K562 treated with DMSO at 1 percent for 48 hours (cell line): ENCODE data around the gene ZNF385B. TPM values are rescaled to one million over a fixed set of nuclear protein-coding genes. Genes with fewer than 3 reads are reported as not detected.

ENCODE experiments used
- total RNA-seq: library from RNA; unstranded; fragments of 300-600 nt; gene quantifications from 2 replicates; pipeline ENCODE4 v1.2.3, GENCODE V29; 2022; ENCODE audit warnings: low replicate concordance; ENCODE audit errors: extremely low read depth

The ZNF385B gene
- total RNA-seq: not detected in 2 replicates

DNA sequence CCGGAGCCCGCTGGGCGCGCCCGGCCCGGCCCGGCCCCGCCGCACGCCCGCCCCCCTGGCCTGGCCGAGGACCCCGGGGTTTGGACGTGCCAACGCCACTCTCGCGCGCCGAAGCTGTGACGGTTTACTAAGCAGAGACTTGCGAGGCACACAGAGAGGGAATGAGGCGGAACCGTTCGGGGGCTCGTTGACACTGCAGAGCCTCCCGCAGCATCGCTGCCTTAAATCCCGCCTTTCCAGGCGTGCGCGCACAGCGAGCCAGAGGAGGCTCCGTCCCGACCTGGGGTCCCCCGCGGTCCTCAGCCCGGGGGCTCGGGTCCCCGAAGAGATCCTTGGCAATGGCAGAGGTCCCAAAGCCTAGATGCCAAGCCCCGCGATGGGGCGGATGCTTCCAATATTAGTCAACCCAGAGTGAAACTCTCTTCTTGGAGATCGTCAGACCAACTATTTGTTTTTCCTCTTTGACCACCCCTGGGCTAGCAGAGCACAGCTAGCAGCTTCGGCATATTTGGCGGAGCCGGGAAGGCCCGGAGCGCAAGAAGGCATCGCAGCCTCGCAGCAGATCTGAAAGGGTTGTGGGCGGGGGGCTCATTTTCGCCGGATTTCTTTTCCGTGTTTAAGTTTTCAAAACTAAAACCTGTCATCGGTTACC lies at the start of gene ZNF385B:
Gene ZNF385B (minus strand): TSS at position 197 of the 652 bp plus-strand sequence.

Other genes with a start within 250 kb of the ZNF385B start
- not detected in 2 replicates for gene CWC22, start 145.7 kb upstream of the ZNF385B start, total RNA-seq